Right lobe of liver (tissue), 6 donors: Measurements from ENCODE around the gene LCE5A. TPM values are rescaled to one million over a fixed set of nuclear protein-coding genes. Genes with fewer than 3 reads are reported as not detected.
A peak's percentile ranks its signal among the peaks of the same experiment; 100 is the strongest.
"Not testable (repeated sequence)": the region's sequence is repeated elsewhere in the genome, so short reads cannot be mapped to it uniquely, and the experiment has no call there.

ENCODE experiments used
- ATAC-seq, 4 donors: fragments of 200-7000 bp; cut with Tn5 transposase; one replicate each; pipeline ENCODE4 v1.9.1; 2020; ENCODE audit warnings: mild to moderate bottlenecking in 4 of 4, moderate library complexity in 4 of 4
- DNase-seq, 3 donors: peaks; one replicate each; pipeline ENCODE4 v3.0.0-alpha.2; 2020
- H3K27ac ChIP-seq, 3 donors: fragments of 200-600 bp; one replicate each; pipeline ENCODE4 v1.8.0; 2022
- H3K27me3 ChIP-seq, 2 donors: fragments of 200-600 bp; one replicate each; pipeline ENCODE4 v1.8.0; 2022
- H3K36me3 ChIP-seq, 4 donors: fragments of 200-600 bp; sonication (generic) in 1 of 4; one replicate each; pipeline versions ENCODE4 v1.5.1 to v1.8.0; 2017 to 2022; ENCODE audit warnings: control low read depth in 1 of 4
- H3K4me1 ChIP-seq, 4 donors: fragments of 200-600 bp; sonication (generic) in 1 of 4; one replicate each; pipeline versions ENCODE4 v1.5.1 to v1.8.0; 2017 to 2022; ENCODE audit warnings: control low read depth in 1 of 4
- H3K4me3 ChIP-seq, 3 donors: fragments of 200-600 bp; one replicate each; pipeline ENCODE4 v1.8.0; 2022
- H3K9me3 ChIP-seq, 4 donors: fragments of 200-600 bp; sonication (generic) in 1 of 4; one replicate each; pipeline versions ENCODE4 v1.5.1 to v1.8.0; 2017 to 2022; ENCODE audit warnings: control low read depth in 1 of 4
- POLR2A ChIP-seq: fragments of 450-650 bp; IDR thresholded peaks from one replicate; pipeline ENCODE4 v1.6.1; 2017; ENCODE audit warnings: antibody characterized with exemption, mild to moderate bottlenecking
- WGBS: methylation state at CpG from one replicate; pipeline ENCODE4 v1.1.6; 2018; ENCODE audit warnings: low coverage, low lambda C conversion rate; ENCODE audit not compliant: insufficient coverage; ENCODE audit errors: missing lambda C conversion rate; 5-methylcytosine and 5-hydroxymethylcytosine counted together
- intact Hi-C, 2 donors: fragments of 100-400 bp; cut with DNase I; formaldehyde crosslinking; loops; one replicate each; pipeline versions ENCODE4 v1.11.2 to v1.14.1; 2022
- total RNA-seq, 6 experiments: library from RNA; depleted of rRNA in 2 of 6; stranded (reverse); fragments of >200 nt in 2 of 6; fragmentation: NEBNext Ultra II Directional in 3 of 6; extraction: Animal tissue kit (Norgen Biotek cat#: 25700) in 3 of 6; gene quantifications; one replicate each; pipeline versions ENCODE4 v1.1.0 to v1.2.4, GENCODE V29; 2016 to 2023
- TF ChIP-seq, protein P1 (sequence below), 4 donors: fragments of 200-600 bp in 3 of 4; fragments of 450-650 bp in 1 of 4; IDR thresholded peaks; one replicate each; pipeline versions ENCODE4 v1.5.1 to v1.8.0; 2016 to 2022; ENCODE audit warnings: antibody characterized with exemption in 4 of 4, mild to moderate bottlenecking in 2 of 4
- donor health status: DM: no; HTN: yes; CAD: no.
- donor health status: DM: no; HTN: no; CAD: no.
- donor health status: DM: no; HTN: no; CAD: no.
- donor health status: DM: no; HTN: yes; CAD: no.
- donor health status: DM: no; HTN: yes; CAD: no.

LCE5A gene
- total RNA-seq, 6 experiments from 2014 or later, result not detected

DNA sequence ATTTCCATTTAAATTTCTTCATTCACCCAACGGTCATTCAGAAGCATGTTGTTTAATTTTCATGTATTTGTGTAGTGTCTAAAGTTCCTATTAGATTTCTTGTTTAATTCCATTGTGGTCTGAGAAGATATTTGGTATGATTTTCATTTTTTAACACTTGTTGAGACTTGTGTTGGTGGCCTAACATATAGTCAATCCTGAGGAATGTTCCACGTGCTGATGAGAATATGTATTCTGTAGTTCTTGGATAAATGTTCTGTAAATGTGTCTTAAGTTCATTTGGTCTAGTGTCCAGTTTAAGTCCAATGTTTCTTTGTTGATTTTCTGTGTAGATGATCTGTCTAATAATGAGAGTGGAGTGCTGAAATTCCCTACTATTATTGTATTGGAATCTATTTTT, 22.7 kb upstream of the LCE5A start:
- Histone ChIP-seq H3K9me3 (no peaks in the 10 kb centered on the region), H3K27ac (no peak overlapping the region), H3K27me3 (no peaks in the 10 kb centered on the region), H3K36me3 (no peaks in the 10 kb centered on the region), H3K4me1 (no peaks in the 10 kb centered on the region), H3K4me3 (no peak overlapping the region)
- 58% methylated on average over 2 of the region's 2 CpGs for WGBS
- no peak for ATAC-seq
- intact Hi-C loops, result no loop called here
- no peak for DNase-seq
- TF ChIP-seq, protein P1, sequence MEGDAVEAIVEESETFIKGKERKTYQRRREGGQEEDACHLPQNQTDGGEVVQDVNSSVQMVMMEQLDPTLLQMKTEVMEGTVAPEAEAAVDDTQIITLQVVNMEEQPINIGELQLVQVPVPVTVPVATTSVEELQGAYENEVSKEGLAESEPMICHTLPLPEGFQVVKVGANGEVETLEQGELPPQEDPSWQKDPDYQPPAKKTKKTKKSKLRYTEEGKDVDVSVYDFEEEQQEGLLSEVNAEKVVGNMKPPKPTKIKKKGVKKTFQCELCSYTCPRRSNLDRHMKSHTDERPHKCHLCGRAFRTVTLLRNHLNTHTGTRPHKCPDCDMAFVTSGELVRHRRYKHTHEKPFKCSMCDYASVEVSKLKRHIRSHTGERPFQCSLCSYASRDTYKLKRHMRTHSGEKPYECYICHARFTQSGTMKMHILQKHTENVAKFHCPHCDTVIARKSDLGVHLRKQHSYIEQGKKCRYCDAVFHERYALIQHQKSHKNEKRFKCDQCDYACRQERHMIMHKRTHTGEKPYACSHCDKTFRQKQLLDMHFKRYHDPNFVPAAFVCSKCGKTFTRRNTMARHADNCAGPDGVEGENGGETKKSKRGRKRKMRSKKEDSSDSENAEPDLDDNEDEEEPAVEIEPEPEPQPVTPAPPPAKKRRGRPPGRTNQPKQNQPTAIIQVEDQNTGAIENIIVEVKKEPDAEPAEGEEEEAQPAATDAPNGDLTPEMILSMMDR (IDR thresholded peaks at IDR 0.05), result no peak
- TF ChIP-seq POLR2A, result no peak

DNA sequence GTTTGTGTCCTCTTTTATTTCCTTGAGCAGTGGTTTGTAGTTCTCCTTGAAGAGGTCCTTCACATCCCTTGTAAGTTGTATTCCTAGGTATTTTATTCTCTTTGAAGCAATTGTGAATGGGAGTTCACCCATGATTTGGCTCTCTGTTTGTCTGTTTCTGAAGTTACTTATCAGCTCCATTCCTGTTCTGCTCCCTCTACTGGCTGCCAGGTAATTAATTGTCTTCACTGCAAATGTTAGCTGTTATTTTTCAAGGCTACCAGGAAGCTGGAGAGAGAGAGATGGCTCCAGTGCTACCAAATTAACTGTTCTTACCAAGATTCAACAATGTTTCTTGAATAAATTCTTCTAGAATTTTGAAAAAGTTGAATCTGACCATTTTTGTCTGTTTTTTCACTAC, 19.1 kb upstream of the LCE5A start:
- intact Hi-C loops, H3K4me3 ChIP-seq, H3K27ac ChIP-seq, H3K9me3 ChIP-seq, H3K36me3 ChIP-seq, H3K27me3 ChIP-seq, H3K4me1 ChIP-seq, DNase-seq: not testable (repeated sequence)
- peak in 2 of 4 donors; percentile 47 to 49 for ATAC-seq
- TF ChIP-seq, protein P1 (IDR thresholded peaks at IDR 0.05), result peak; percentile 9 to 30 (median 23)

DNA sequence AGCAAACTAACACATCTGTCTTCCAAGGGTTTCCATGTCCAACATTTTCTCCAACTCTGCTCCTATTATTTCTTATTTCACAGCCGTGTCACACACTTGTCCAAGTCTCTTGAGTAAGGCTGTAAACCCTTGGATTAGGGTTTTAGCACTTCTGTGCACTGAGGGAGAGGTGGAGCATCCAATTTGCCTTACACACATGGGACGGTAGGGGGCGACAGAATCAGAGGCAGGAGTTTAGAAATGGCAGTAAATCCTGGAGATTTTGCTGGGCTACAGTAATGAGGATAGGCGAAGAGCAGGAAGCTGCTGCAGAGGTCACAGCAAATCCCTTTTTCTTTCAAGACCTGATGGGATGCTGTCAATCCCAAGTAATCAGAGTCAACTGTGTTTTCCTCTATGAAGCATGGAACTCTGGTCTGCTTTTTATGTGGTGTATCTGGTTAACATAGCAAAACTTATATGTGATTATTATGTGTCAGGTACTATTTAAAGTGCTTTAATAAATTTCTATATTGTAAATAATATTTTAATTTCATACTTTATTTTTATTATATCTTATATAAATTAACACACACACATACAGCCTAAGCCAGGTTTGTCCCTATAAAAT, 15.4 kb upstream of the LCE5A start:
- H3K4me1 ChIP-seq, result no peaks in the 10 kb centered on the region
- 30% methylated on average over 4 of the region's 4 CpGs for WGBS
- H3K27me3 ChIP-seq, result no peaks in the 10 kb centered on the region
- TF ChIP-seq, protein P1 (IDR thresholded peaks at IDR 0.05), result peak in 3 of 4 donors; percentile 13 to 58 (median 32)
- TF ChIP-seq POLR2A, result no peak
- H3K27ac ChIP-seq, result no peak overlapping the region
- peak in 2 of 4 donors; percentile 26 to 47 for ATAC-seq
- intact Hi-C loops, result no loop called here
- DNase-seq, result no peak
- H3K9me3 ChIP-seq, result no peaks in the 10 kb centered on the region
- H3K4me3 ChIP-seq, result no peak overlapping the region
- H3K36me3 ChIP-seq, result no peaks in the 10 kb centered on the region

DNA sequence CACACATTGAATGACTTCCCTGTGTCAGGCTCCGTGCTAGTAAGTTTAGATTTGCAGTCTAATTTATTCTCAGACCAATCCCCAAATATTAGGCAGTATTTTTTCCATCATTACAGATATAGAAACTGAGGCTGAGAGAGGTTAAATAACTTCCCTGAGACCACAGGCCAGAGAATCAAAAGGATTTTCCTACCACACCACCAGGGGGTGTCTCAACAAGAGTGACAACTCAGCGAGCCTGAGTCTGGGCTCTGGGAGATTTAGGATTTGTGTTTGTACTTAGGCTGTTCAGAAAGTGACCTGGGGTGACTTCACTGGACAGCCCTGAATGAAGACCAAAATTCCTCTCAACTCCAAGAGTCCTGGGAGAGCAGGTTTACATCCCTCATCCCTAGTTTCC, 13.3 kb upstream of the LCE5A start:
- Histone ChIP-seq H3K4me3 (no peak overlapping the region), H3K9me3 (no peaks in the 10 kb centered on the region), H3K27ac (no peak overlapping the region), H3K27me3 (no peaks in the 10 kb centered on the region), H3K4me1 (no peaks in the 10 kb centered on the region), H3K36me3 (no peaks in the 10 kb centered on the region)
- WGBS, result 9% methylated on average over 2 of the region's 2 CpGs
- peak in 3 of 4 donors; percentile 51 to 57 (median 57) for ATAC-seq
- intact Hi-C loops, result no loop called here
- no peak for TF ChIP-seq POLR2A
- TF ChIP-seq, protein P1 (IDR thresholded peaks at IDR 0.05), result peak; percentile 16 to 52 (median 38)
- no peak for DNase-seq

DNA sequence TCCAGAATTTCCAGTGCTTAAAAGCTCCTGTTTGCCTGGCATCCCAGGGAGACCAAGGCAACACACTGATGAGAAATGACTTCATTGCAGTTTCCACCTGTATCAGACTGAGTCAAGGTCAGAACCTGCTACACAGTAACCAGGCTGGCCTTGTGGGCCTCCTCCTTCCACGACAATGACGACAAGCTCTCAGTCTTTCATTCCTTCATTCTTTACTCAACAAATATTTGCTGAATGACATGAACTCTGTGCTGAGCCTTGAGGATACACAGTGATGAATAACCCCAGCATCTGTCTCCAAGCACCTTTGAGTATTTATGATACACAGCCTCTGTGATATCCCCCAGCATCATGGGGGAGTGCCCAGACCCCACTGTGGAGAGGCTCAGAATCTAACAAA, 8.9 kb upstream of the LCE5A start:
- Histone ChIP-seq H3K27me3 (no peaks in the 10 kb centered on the region), H3K4me3 (no peak overlapping the region), H3K9me3 (no peaks in the 10 kb centered on the region), H3K4me1 (no peaks in the 10 kb centered on the region), H3K27ac (no peak overlapping the region), H3K36me3 (no peaks in the 10 kb centered on the region)
- DNase-seq, result no peak
- TF ChIP-seq, protein P1 (IDR thresholded peaks at IDR 0.05), result no peak
- TF ChIP-seq POLR2A, result no peak
- no peak for ATAC-seq
- intact Hi-C loops, result no loop called here
- 7% methylated on average over 2 of the region's 2 CpGs for WGBS
